GM18951 (cell line): Measurements from ENCODE around the gene SSX3.
"Not testable (repeated sequence)": the region's sequence is repeated elsewhere in the genome, so short reads cannot be mapped to it uniquely, and the experiment has no call there.

ENCODE experiments used
- POLR2A ChIP-seq: IDR thresholded peaks from 4 replicates; pipeline ENCODE4 v1.6.1; 2011; ENCODE audit warnings: mild to moderate bottlenecking; ENCODE audit not compliant: insufficient read length, insufficient read depth; ENCODE audit errors: extremely low read depth
- in situ Hi-C: fragments of 300-500 bp; cut with MboI; formaldehyde crosslinking; loops from one replicate; pipeline ENCODE4 v1.12.0; 2022; ENCODE audit warnings: low sequenced_read_pairs, mixed read lengths, inconsistent platforms; ENCODE audit not compliant: unreplicated experiment

The SSX3 gene, protein sequence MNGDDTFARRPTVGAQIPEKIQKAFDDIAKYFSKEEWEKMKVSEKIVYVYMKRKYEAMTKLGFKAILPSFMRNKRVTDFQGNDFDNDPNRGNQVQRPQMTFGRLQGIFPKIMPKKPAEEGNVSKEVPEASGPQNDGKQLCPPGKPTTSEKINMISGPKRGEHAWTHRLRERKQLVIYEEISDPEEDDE

DNA sequence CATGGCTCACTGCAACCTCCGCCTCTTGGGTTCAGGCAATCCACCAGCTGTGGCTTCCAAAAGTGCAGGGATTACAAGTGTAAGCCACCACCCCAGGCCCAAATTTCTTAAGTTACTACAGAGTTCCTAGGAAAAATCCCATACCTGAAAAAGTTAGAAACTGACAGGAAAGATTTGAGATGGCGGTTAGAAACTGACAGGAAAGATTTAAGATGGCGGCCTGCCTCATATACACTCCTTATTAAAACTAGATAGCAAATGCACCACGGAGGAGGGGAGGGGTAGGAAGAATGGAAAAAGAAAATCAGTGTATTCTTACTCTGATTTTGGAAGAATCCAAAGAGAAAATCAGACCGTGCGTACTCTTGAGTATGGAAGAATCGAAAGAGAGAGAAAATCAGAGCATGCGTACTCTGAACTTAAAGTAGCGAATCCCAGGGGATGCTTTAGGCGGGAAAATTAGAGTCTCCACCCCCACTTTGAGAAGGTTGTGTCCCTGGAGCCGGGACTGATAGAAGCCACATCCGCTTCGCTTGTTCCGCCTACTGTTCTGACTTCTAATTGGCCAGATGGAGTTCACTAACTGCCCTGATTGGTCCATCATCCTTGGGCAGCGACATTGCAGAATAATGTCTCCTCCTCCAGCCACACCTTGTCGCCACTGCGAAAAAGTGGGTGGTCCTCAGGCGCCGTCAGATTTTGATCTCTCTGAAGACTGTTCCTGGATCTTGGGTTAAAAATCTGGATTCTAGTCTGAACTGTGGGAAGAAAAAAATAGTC lies at the start of gene SSX3:
TSS of gene SSX3 (minus strand) at position 389 of the 780 bp plus-strand sequence. CDS start 1,454 bp downstream, outside the sequence.
- in situ Hi-C loops, result not testable (repeated sequence)

DNA sequence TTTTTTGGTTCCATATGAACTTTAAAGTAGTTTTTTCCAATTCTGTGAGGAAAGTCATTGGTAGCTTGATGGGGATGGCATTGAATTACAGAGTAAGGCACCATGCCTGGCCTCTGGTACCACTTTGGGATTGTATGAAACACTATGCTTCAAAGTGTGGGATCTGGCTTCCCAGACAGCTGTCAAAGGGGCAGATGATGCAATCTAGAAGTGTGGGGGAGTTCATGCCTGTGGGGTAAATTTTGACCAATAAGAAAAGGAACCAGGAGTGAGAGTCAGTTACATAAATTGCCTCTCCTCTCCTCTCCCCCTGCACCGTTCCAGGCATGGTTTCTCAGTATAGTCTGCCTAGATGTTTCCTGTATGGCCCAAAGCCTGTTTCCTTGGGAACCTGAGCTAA lies 41.3 kb upstream of the SSX3 start:
- in situ Hi-C loops, result not testable (repeated sequence)

DNA sequence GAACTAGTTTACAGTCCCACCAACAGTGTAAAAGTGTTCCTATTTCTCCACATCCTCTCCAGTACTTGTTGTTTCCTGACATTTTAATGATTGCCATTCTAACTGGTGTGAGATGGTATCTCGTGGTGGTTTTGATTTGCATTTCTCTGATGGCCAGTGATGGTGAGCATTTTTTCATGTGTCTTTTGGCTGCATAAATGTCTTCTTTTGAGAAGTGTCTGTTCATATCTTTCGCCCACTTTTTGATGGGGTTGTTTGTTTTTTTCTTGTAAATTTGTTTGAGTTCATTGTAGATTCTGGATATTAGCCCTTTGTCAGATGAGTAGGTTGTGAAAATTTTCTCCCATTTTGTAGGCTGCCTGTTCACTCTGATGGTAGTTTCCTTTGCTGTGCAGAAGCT lies 40.4 kb upstream of the SSX3 start:
- in situ Hi-C loops, result not testable (repeated sequence)

DNA sequence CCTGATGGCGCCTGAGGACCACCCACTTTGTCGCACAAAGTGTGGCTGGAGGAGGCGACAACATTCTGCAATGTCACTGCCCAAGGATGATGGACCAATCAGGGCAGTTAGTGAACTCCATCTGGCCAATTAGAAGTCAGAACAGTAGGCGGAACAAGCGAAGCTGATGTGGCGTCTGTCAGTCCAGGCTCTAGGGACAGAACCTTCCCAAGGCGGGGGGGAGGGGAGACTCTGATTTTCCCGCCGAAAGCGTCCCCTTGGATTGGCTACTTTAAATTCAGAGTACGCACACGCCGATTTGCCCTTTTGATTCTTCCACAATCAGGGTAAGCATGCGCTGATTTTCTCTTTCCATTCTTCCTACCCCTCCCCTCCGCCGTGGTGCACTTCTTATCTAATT lies 26.7 kb upstream of the SSX3 start, which contains the start of gene SSX4:
TSS of gene SSX4 (plus strand) at position 301 of the 400 bp plus-strand sequence. CDS start 515 bp downstream, outside the sequence.
- in situ Hi-C loops, result not testable (repeated sequence)

DNA sequence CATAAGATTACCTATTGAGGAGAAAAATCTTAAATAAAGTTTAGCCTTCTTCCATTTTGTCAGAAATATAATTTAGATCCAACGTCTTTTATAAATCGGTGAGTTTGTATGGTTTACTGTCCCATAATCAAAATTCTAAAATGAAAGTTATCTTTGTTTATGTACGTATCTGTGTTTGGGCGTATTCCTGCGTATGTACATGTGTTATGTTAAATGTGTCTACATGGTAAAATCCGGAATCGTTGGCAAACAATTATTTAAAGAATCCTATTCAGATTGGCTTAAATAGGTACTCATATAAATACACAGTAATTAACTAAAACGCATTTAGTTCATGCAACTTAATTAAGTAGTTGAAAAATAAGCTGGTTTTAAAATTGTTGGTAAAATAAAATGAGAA lies 13.9 kb upstream of the SSX3 start:
- in situ Hi-C loops, result not testable (repeated sequence)

DNA sequence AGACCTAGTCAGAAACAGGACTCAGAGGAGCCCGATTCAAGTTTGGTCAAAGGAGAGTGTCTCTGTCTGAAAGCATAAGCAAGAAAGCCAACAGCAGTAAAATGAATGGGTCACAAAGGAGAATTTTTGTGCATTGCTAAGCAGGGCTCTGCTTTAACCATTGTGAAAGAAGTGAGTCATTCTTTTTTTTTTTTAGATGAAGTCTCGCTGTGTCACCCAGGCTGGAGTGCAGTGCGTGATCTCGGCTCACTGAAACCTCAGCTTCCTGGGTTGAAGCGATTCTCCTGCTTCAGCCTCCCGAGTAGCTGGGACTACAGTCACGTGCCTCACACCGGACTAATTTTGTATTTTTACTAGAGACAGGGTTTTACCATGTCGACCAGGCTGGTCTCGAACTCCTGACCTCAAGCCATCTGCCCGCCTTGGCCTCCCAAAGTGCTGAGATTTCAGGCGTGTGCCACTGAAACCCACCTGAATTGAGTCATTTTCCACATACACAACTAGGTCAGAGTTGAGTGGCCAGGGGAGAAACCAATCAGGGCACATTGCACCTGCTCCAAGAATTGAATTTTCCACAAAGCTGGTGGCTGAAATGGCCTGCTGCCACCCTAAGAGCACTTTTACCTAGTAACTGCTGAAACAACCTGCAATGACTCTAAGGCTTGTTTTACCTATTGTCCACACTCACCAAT lies 11.4 kb upstream of the SSX3 start:
- in situ Hi-C loops, result not testable (repeated sequence)

DNA sequence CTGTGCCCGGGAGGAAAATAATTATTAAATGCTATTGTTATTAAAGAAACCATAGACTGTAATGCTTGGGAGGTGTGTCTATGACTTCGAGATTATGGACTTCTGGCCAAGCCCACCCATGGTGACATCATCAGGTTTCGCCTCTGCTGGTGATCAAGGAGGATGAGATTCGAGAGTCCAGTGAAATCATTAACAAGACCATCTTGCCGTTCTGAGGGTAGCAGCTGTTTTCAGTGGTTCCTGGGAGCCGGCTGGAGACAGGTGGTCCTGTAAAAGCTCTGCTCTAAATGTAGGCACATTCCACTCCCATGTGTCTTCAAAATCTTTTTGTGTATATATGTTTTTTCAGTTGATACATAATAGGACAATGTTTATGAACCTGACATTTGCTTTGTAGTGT lies 2.8 kb upstream of the SSX3 start:
- in situ Hi-C loops, result not testable (repeated sequence)

DNA sequence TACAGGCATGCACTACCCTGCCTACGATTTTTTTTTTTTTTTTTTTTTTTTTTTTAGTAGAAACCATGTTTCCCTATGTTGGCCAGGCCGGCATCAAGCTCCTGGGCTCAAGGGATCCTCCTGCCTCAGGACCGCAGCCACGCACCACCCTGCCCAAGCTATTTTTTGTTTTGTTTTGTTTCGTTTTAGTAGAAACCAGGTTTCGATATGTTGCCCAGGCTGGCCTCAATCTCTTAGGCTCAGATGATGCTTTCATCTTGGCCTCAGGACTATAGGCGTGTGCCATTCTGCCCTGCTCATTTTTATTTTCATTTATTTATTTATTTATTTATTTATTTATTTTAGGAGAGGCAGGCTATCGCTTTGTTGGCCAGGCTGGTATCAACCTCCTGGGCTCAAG lies 1.2 kb upstream of the SSX3 start:
- TF ChIP-seq POLR2A, result no peak
- in situ Hi-C loops, result no loop called here

DNA sequence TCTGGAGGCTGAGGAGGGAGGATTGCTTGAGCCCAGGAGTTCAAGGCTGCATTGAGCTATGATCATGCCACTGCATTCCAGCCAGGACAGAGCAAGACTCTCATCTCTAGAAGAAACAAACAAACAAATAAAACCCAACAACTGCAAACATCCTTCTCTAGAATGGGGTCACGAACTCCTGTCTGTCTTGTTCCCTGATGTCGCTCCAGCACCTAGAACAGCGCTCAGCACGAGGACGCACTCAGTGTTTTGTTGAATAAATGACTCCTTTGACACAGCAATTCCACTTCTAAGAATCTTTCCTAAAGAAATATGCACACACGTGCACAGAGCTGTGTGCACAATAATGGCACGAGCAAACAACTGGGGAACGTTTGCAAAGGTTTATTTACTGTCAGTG lies 10.4 kb downstream of the SSX3 start:
- in situ Hi-C loops, result not testable (repeated sequence)

DNA sequence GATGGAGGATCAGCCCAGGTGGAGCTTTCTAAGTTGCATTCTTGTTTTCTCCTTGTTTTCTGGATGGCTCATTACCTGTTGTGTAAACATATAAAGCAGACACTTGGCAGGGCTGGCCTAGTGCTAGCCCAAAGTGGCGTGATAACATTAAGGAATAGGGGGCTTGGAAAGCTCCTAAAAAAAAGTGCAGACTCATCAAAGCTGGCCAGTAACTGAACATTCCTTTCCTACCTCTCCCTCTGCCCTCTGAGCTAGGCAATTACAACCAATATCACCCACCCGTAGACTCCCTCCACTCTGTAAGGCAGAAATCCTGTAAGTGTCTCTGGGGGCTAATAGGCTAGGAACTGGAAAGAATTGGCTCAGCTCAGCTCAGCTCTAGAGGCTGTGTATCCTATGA lies 42.5 kb downstream of the SSX3 start:
- in situ Hi-C loops, result not testable (repeated sequence)

DNA sequence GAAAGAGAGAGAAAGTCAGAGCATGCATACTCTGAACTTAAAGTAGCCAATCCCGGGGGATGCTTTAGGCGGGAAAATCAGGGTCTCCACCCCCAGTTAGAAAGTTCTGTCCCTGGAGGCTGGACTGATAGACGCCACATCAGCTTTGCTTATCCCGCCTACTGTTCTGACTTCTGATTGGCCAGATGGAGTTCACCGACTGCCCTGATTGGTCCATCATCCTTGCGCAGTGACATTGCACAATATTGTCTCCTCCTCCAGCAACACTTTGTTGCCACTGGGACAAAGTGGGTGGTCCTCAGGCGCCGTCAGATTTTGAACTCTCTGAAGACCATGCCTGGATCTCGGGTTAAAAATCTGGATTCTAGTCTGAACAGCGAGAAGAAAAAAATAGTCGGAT lies 50.3 kb downstream of the SSX3 start:
- TF ChIP-seq POLR2A, result no peak
- in situ Hi-C loops, result no loop called here
